GM23338 (cell line): Measurements from ENCODE around the gene XPO4. TPM values are rescaled to one million over a fixed set of nuclear protein-coding genes. Genes with fewer than 3 reads are reported as not detected.

ENCODE experiments used
- ATAC-seq: fragments of 200-7000 bp; cut with Tn5 transposase; 3 replicates; pipeline ENCODE4 v1.9.1; 2020
- DNase-seq: peaks from one replicate; pipeline ENCODE4 v3.0.0-alpha.2; 2015; ENCODE audit warnings: low spot score
- H2AFZ ChIP-seq: fragments of 200-600 bp; sonication (generic); 2 replicates; pipeline ENCODE4 v1.8.0; 2016; ENCODE audit warnings: antibody characterized with exemption, mild to moderate bottlenecking, moderate library complexity
- H3F3A ChIP-seq: fragments of 200-600 bp; sonication (generic); replicated peaks from 2 replicates; pipeline ENCODE4 v1.8.0; 2017; ENCODE audit warnings: antibody characterized with exemption, mixed run types, low read depth
- H3K27ac ChIP-seq: fragments of 200-600 bp; sonication (generic); 2 replicates; pipeline ENCODE4 v1.6.1; 2016; ENCODE audit warnings: low read depth
- H3K27me3 ChIP-seq: fragments of 200-600 bp; sonication (generic); 2 replicates; pipeline ENCODE4 v1.8.0; 2016; ENCODE audit warnings: mild to moderate bottlenecking, mixed run types, moderate library complexity; ENCODE audit not compliant: insufficient read depth
- H3K36me3 ChIP-seq: fragments of 200-600 bp; sonication (generic); 2 replicates; pipeline ENCODE4 v1.8.0; 2016; ENCODE audit warnings: mild to moderate bottlenecking; ENCODE audit not compliant: insufficient read depth
- H3K4me1 ChIP-seq: fragments of 200-600 bp; sonication (generic); 2 replicates; pipeline ENCODE4 v1.8.0; 2016; ENCODE audit warnings: mild to moderate bottlenecking, moderate library complexity; ENCODE audit not compliant: insufficient read depth
- H3K4me2 ChIP-seq: fragments of 200-600 bp; sonication (generic); 2 replicates; pipeline ENCODE4 v1.7.1; 2017; ENCODE audit warnings: mixed run types
- H3K4me3 ChIP-seq: fragments of 200-600 bp; sonication (generic); 2 replicates; pipeline ENCODE4 v1.6.1; 2016; ENCODE audit warnings: mixed run types
- H3K79me2 ChIP-seq: fragments of 200-600 bp; sonication (generic); replicated peaks from 2 replicates; pipeline ENCODE4 v1.8.0; 2017; ENCODE audit warnings: mild to moderate bottlenecking; ENCODE audit not compliant: insufficient read depth
- H3K9me2 ChIP-seq: fragments of 200-600 bp; sonication (generic); 2 replicates; pipeline ENCODE4 v1.8.0; 2017; ENCODE audit not compliant: insufficient read depth
- H4K20me1 ChIP-seq: fragments of 200-600 bp; sonication (generic); replicated peaks from 2 replicates; pipeline ENCODE4 v1.8.0; 2017; ENCODE audit warnings: mild to moderate bottlenecking; ENCODE audit not compliant: insufficient read depth
- H3K27ac Mint-ChIP-seq: 2 replicates; pipeline ENCODE4 v1.8.0; 2020; ENCODE audit warnings: inconsistent platforms, mild to moderate bottlenecking, moderate library complexity, mixed read lengths
- H3K27me3 Mint-ChIP-seq: 3 replicates; pipeline ENCODE4 v1.8.0; 2022; ENCODE audit warnings: low read depth, mild to moderate bottlenecking, moderate library complexity, mixed read lengths, inconsistent platforms; ENCODE audit not compliant: insufficient read depth, poor library complexity
- H3K36me3 Mint-ChIP-seq: 3 replicates; pipeline ENCODE4 v1.8.0; 2021; ENCODE audit warnings: low read depth, mild to moderate bottlenecking, inconsistent platforms, moderate library complexity, mixed read lengths
- H3K4me1 Mint-ChIP-seq: 3 replicates; pipeline ENCODE4 v1.8.0; 2020; ENCODE audit warnings: mild to moderate bottlenecking, inconsistent platforms, mixed read lengths
- H3K4me3 Mint-ChIP-seq: 3 replicates; pipeline ENCODE4 v1.8.0; 2021; ENCODE audit warnings: moderate library complexity, mild to moderate bottlenecking, inconsistent platforms, mixed read lengths
- H3K9me3 Mint-ChIP-seq: 3 replicates; pipeline ENCODE4 v1.8.0; 2020; ENCODE audit warnings: moderate library complexity, mild to moderate bottlenecking, inconsistent platforms, mixed read lengths
- CTCF ChIP-seq, 2 experiments: fragments of 200-600 bp in 1 of 2; sonication (generic) in 1 of 2; conservative IDR thresholded peaks; 2 replicates each; pipeline versions ENCODE4 v1.5.1 to v1.6.1; 2016 to 2017; ENCODE audit warnings: antibody characterized with exemption in 2 of 2, low read depth in 2 of 2, mild to moderate bottlenecking in 2 of 2, moderate library complexity in 1 of 2
- NANOG ChIP-seq: IDR thresholded peaks from 2 replicates; pipeline ENCODE4 v1.6.1; 2016; ENCODE audit warnings: antibody characterized with exemption, borderline replicate concordance
- STAT1 ChIP-seq: IDR thresholded peaks from one replicate; pipeline ENCODE4 v1.6.1; 2016; ENCODE audit warnings: antibody characterized with exemption; ENCODE audit not compliant: unreplicated experiment
- ZNF114 ChIP-seq: fragments of 250-450 bp; sonication (Bioruptor Pico); IDR thresholded peaks from 2 replicates; pipeline ENCODE4 v1.5.0; 2020; ENCODE audit warnings: mild to moderate bottlenecking, moderate library complexity
- polyA plus RNA-seq: library from polyadenylated mRNA; unstranded; fragments of >200 nt; fragmentation: Nextera tagmentation; extraction: Ambion mirVana; gene quantifications from 2 replicates; pipeline ENCODE4 v1.2.1, GENCODE V29; 2016
- total RNA-seq: library from RNA; depleted of rRNA; stranded (reverse); fragments of >200 nt; shearing (Covaris generic); gene quantifications from 2 replicates; pipeline ENCODE4 v1.2.3, GENCODE V29; 2014
- TF ChIP-seq, protein P1 (sequence below): fragments of 250-450 bp; sonication (Bioruptor Pico); IDR thresholded peaks from 2 replicates; pipeline ENCODE4 v1.5.0; 2020; ENCODE audit warnings: mild to moderate bottlenecking, moderate library complexity
- TF ChIP-seq, protein P2 (sequence below): IDR thresholded peaks from 2 replicates; pipeline ENCODE4 v1.6.1; 2016; ENCODE audit warnings: antibody characterized with exemption

Gene XPO4
- total and polyA plus RNA-seq, 2 experiments from 2014 or later, result 14.1 to 57.8 TPM

GRCh38 chr13:20779405-20779804 lies 123.1 kb downstream of the XPO4 start (continued):
- TF ChIP-seq, protein P1, sequence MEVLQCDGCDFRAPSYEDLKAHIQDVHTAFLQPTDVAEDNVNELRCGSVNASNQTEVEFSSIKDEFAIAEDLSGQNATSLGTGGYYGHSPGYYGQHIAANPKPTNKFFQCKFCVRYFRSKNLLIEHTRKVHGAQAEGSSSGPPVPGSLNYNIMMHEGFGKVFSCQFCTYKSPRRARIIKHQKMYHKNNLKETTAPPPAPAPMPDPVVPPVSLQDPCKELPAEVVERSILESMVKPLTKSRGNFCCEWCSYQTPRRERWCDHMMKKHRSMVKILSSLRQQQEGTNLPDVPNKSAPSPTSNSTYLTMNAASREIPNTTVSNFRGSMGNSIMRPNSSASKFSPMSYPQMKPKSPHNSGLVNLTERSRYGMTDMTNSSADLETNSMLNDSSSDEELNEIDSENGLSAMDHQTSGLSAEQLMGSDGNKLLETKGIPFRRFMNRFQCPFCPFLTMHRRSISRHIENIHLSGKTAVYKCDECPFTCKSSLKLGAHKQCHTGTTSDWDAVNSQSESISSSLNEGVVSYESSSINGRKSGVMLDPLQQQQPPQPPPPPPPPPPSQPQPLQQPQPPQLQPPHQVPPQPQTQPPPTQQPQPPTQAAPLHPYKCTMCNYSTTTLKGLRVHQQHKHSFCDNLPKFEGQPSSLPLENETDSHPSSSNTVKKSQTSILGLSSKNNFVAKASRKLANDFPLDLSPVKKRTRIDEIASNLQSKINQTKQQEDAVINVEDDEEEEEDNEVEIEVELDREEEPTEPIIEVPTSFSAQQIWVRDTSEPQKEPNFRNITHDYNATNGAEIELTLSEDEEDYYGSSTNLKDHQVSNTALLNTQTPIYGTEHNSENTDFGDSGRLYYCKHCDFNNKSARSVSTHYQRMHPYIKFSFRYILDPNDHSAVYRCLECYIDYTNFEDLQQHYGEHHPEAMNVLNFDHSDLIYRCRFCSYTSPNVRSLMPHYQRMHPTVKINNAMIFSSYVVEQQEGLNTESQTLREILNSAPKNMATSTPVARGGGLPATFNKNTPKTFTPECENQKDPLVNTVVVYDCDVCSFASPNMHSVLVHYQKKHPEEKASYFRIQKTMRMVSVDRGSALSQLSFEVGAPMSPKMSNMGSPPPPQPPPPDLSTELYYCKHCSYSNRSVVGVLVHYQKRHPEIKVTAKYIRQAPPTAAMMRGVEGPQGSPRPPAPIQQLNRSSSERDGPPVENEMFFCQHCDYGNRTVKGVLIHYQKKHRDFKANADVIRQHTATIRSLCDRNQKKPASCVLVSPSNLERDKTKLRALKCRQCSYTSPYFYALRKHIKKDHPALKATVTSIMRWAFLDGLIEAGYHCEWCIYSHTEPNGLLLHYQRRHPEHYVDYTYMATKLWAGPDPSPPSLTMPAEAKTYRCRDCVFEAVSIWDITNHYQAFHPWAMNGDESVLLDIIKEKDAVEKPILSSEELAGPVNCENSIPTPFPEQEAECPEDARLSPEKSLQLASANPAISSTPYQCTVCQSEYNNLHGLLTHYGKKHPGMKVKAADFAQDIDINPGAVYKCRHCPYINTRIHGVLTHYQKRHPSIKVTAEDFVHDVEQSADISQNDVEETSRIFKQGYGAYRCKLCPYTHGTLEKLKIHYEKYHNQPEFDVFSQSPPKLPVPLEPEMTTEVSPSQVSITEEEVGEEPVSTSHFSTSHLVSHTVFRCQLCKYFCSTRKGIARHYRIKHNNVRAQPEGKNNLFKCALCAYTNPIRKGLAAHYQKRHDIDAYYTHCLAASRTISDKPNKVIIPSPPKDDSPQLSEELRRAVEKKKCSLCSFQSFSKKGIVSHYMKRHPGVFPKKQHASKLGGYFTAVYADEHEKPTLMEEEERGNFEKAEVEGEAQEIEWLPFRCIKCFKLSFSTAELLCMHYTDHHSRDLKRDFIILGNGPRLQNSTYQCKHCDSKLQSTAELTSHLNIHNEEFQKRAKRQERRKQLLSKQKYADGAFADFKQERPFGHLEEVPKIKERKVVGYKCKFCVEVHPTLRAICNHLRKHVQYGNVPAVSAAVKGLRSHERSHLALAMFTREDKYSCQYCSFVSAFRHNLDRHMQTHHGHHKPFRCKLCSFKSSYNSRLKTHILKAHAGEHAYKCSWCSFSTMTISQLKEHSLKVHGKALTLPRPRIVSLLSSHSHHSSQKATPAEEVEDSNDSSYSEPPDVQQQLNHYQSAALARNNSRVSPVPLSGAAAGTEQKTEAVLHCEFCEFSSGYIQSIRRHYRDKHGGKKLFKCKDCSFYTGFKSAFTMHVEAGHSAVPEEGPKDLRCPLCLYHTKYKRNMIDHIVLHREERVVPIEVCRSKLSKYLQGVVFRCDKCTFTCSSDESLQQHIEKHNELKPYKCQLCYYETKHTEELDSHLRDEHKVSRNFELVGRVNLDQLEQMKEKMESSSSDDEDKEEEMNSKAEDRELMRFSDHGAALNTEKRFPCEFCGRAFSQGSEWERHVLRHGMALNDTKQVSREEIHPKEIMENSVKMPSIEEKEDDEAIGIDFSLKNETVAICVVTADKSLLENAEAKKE, result no peak
- TF ChIP-seq NANOG, result no peak

DNA sequence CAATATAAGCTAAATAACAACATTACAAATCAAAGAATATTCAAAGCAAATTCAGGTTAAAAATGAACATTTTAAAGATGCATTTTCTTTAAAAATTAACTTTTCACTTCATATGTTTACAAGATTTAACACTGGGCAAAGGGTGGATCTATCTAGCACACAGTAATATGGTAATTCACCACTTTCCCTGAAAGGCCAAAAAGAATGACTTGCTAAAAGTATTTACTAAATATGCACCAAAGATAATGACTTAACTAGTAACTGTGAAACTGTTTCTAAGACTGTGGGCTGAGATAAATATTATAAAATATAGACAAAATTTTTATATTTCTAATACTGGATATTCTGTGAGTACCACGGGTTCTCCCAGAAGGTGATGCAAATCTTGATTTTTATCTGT lies 124.2 kb downstream of the XPO4 start:
- Histone ChIP-seq H3K4me3 (no peak overlapping the region), H3K9me2 (no peaks in the 10 kb centered on the region), H3K79me2 (no peaks in the 10 kb centered on the region)
- TF ChIP-seq STAT1 (no peak), CTCF (conservative IDR thresholded peaks at IDR 0.05; ENCODE audit: low read depth in 2 of 2) (no peak), NANOG (no peak), ZNF114 (no peak)
- TF ChIP-seq, protein P2, sequence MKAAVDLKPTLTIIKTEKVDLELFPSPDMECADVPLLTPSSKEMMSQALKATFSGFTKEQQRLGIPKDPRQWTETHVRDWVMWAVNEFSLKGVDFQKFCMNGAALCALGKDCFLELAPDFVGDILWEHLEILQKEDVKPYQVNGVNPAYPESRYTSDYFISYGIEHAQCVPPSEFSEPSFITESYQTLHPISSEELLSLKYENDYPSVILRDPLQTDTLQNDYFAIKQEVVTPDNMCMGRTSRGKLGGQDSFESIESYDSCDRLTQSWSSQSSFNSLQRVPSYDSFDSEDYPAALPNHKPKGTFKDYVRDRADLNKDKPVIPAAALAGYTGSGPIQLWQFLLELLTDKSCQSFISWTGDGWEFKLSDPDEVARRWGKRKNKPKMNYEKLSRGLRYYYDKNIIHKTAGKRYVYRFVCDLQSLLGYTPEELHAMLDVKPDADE, result no peak
- TF ChIP-seq, protein P1, result no peak

More for the DNA sequence above, 124.2 kb downstream of the XPO4 start:
- Histone ChIP-seq H3F3A (no peaks in the 10 kb centered on the region), H3K27me3 (no peaks in the 10 kb centered on the region), H4K20me1 (no peaks in the 10 kb centered on the region), H3K27ac (no peak overlapping the region), H3K36me3 (peaks cover 5% of the 10 kb centered on the region; the same call in 1 of the 2 replicates), H2AFZ (no peak overlapping the region), H3K4me1 (no peaks in the 10 kb centered on the region), H3K4me2 (no peak overlapping the region)
- Mint-ChIP-seq H3K27me3 (peaks cover 9% of the 10 kb centered on the region), H3K4me1 (no peaks in the 10 kb centered on the region), H3K27ac (no peak overlapping the region), H3K9me3 (no peaks in the 10 kb centered on the region), H3K36me3 (peaks cover 10% of the 10 kb centered on the region; the same call in 2 of the 3 replicates), H3K4me3 (no peak overlapping the region)
- no peak for DNase-seq
- ATAC-seq, result no peak
